K562 (cell line): ENCODE measurements around the gene CTSW. TPM values are rescaled to one million over a fixed set of nuclear protein-coding genes. Genes with fewer than 3 reads are reported as not detected.

Experiments used
- ATAC-seq: fragments of 200-7000 bp; cut with Tn5 transposase; 3 replicates; pipeline ENCODE4 v1.9.1; 2020; ENCODE audit warnings: moderate library complexity
- BruUV-seq: library from RNA; stranded (reverse); fragments of 400-500 nt; replicated peaks from 2 replicates; lab custom pipeline; 2021; lab: Mats Ljungman, UMichigan
- CTCF ChIA-PET: fragments of 300-600 bp; formaldehyde crosslinking; extraction: SDS; loops from one replicate; lab custom pipeline; 2021; ENCODE audit warnings: low intra/inter-chr PET ratio; lab: Yijun Ruan, JAX
- POLR2A ChIA-PET: fragments of 300-600, 350-650 bp; sonication (Branson Sonifier 250); formaldehyde crosslinking; extraction: SDS; loops from one replicate; lab custom pipeline; 2021; ENCODE audit warnings: antibody characterized with exemption, inconsistent platforms; lab: Yijun Ruan, JAX
- DNase-seq, 4 experiments: peaks; one replicate each; pipeline versions ENCODE4 v3.0.0 to v3.0.0-alpha.2; 2011 to 2018; ENCODE audit warnings: low spot score in 3 of 4, mixed read lengths in 3 of 4; ENCODE audit errors: extremely low read depth in 1 of 4
- FAIRE-seq: peaks from 2 replicates; lab custom pipeline; 2011; peaks lifted over from hg19 to GRCh38; lab: Jason Lieb, UNC
- H2AFZ ChIP-seq: 2 replicates; pipeline ENCODE4 v1.6.0; 2011; ENCODE audit warnings: low read depth, low read length, control low read depth, inconsistent platforms
- H3K27ac ChIP-seq: fragments of 200-600 bp; 3 replicates; pipeline ENCODE4 v1.8.0; 2011; ENCODE audit warnings: low read depth, mild to moderate bottlenecking, control low read depth, inconsistent platforms, low read length, moderate library complexity, mixed read lengths; ENCODE audit errors: extremely low read depth
- H3K27me3 ChIP-seq, 2 experiments: fragments of 300-600 bp in 1 of 2; 2 replicates in 1 of 2; 3 replicates in 1 of 2; pipeline versions ENCODE4 v1.6.0 to v1.8.0; 2011; ENCODE audit warnings: inconsistent platforms in 2 of 2, low read length in 2 of 2, mild to moderate bottlenecking in 1 of 2, mixed read lengths in 1 of 2, moderate library complexity in 1 of 2; ENCODE audit not compliant: control insufficient read depth in 2 of 2, insufficient read depth in 2 of 2
- H3K36me3 ChIP-seq: fragments of 300-600 bp; 3 replicates; pipeline ENCODE4 v1.8.0; 2011; ENCODE audit warnings: mild to moderate bottlenecking, low read length, inconsistent platforms; ENCODE audit not compliant: control insufficient read depth, insufficient read depth
- H3K4me1 ChIP-seq, 2 experiments: fragments of 200-600 bp in 1 of 2; replicated peaks in 1 of 2; 2 replicates in 1 of 2; 3 replicates in 1 of 2; pipeline versions ENCODE4 v1.5.1 to v1.8.0; 2011; ENCODE audit warnings: inconsistent platforms in 2 of 2, low read length in 2 of 2, mild to moderate bottlenecking in 1 of 2, mixed read lengths in 1 of 2, moderate library complexity in 1 of 2; ENCODE audit not compliant: control insufficient read depth in 2 of 2, insufficient read depth in 2 of 2
- H3K4me2 ChIP-seq: 2 replicates; pipeline ENCODE4 v1.6.1; 2011; ENCODE audit warnings: low read length, control low read depth, inconsistent platforms, mixed read lengths; ENCODE audit not compliant: insufficient read depth
- H3K4me3 ChIP-seq: fragments of 200-600 bp; sonication (generic), shearing (Covaris generic); 2 replicates; pipeline ENCODE4 v1.5.1; 2016; ENCODE audit warnings: control low read depth, inconsistent platforms
- H3K79me2 ChIP-seq: fragments of 200-600 bp; 3 replicates; pipeline ENCODE4 v1.8.0; 2011; ENCODE audit warnings: low read length, inconsistent platforms; ENCODE audit not compliant: control insufficient read depth, insufficient read depth
- H3K9ac ChIP-seq, 2 experiments: 2 replicates each; pipeline versions ENCODE4 v1.6.0 to v1.6.1; 2011; ENCODE audit warnings: low read depth in 2 of 2, low read length in 2 of 2, control low read depth in 1 of 2, inconsistent platforms in 1 of 2, mild to moderate bottlenecking in 1 of 2, mixed read lengths in 1 of 2; ENCODE audit not compliant: insufficient read depth in 1 of 2
- H3K9me1 ChIP-seq: one replicate; pipeline ENCODE4 v1.6.0; 2011; ENCODE audit warnings: inconsistent platforms, mild to moderate bottlenecking, low read length, moderate library complexity; ENCODE audit not compliant: control insufficient read depth, insufficient read depth
- H3K9me3 ChIP-seq: replicated peaks from 2 replicates; pipeline ENCODE4 v1.5.1; 2011; ENCODE audit warnings: low read depth, low read length, inconsistent platforms; ENCODE audit not compliant: control insufficient read depth, insufficient read depth
- H4K20me1 ChIP-seq: replicated peaks from 2 replicates; pipeline ENCODE4 v1.6.1; 2011; ENCODE audit warnings: low read length, inconsistent platforms, mixed read lengths; ENCODE audit not compliant: control insufficient read depth, insufficient read depth
- POLR2H ChIP-seq: IDR thresholded peaks from 2 replicates; pipeline ENCODE4 v1.6.1; 2016; ENCODE audit warnings: missing genetic modification characterization, low read depth, mild to moderate bottlenecking, control low read depth, missing compliant biosample characterization, moderate library complexity
- SMC3 ChIP-seq: conservative IDR thresholded peaks from 2 replicates; pipeline ENCODE4 v1.6.1; 2011; ENCODE audit warnings: low read depth, low read length, improper control_type of control experiment; ENCODE audit not compliant: insufficient read depth
- ZFPM2 ChIP-seq: fragments of 250-450 bp; sonication (Bioruptor Pico); IDR thresholded peaks from 2 replicates; pipeline ENCODE4 v1.5.1; 2022; ENCODE audit warnings: mild to moderate bottlenecking
- ZNF445 ChIP-seq: fragments of 250-450 bp; sonication (Bioruptor Pico); IDR thresholded peaks from 2 replicates; pipeline ENCODE4 v1.4.0; 2020; ENCODE audit warnings: low read depth, mild to moderate bottlenecking, moderate library complexity
- WGBS: fragments of 100-300 bp; shearing (Covaris generic); methylation state at CpG from one replicate; pipeline ENCODE4 v1.1.6; 2016; ENCODE audit warnings: low coverage, mixed read lengths; ENCODE audit not compliant: insufficient coverage; ENCODE audit errors: missing lambda C conversion rate; 5-methylcytosine and 5-hydroxymethylcytosine counted together
- in situ Hi-C: fragments of 300-500 bp; cut with MboI; formaldehyde crosslinking; loops from 4 replicates; pipeline ENCODE4 v1.15.0; 2018; ENCODE audit warnings: inconsistent platforms, mixed read lengths
- intact Hi-C: fragments of 100-400 bp; cut with micrococcal nuclease; formaldehyde crosslinking; loops from 2 replicates; pipeline ENCODE4 v1.14.2; 2022
- polyA plus RNA-seq, 8 experiments: library from polyadenylated mRNA; depleted of rRNA in 4 of 8; stranded (reverse) in 5 of 8; unstranded in 3 of 8; fragments of >200 nt; fragmentation: Nextera tagmentation in 2 of 8; fragmentation: Illumina TruSeq in 1 of 8; extraction: Ambion mirVana in 2 of 8; extraction: Trizol in 1 of 8; gene quantifications; 2 replicates each; pipeline versions ENCODE4 v1.2.1 to v1.2.3, GENCODE V29; 2011 to 2014; ENCODE audit warnings: inconsistent platforms in 1 of 8, missing spikeins in 1 of 8
- total RNA-seq, 7 experiments: library from RNA; depleted of rRNA in 6 of 7; stranded (reverse); fragments of >200 nt in 6 of 7; fragmentation: Illumina TruSeq in 2 of 7; extraction: Trizol in 2 of 7; gene quantifications; 2 replicates each; pipeline versions ENCODE4 v1.2.1 to v1.2.3, GENCODE V29; 2011 to 2021; ENCODE audit warnings: low replicate concordance in 1 of 7
- TF ChIP-seq, protein P1 (sequence below): sonication (generic); formaldehyde crosslinking; IDR thresholded peaks from 2 replicates; pipeline ENCODE4 v1.8.0; 2022; ENCODE audit warnings: mild to moderate bottlenecking, missing genetic modification reagents, borderline replicate concordance
- TF ChIP-seq, protein P2 (sequence below): sonication (generic); IDR thresholded peaks from 2 replicates; pipeline ENCODE4 v1.6.1; 2016
- TF ChIP-seq, protein P3 (sequence below): fragments of 450-650 bp; formaldehyde crosslinking; conservative IDR thresholded peaks from 2 replicates; pipeline ENCODE4 v1.4.0; 2022; ENCODE audit warnings: mild to moderate bottlenecking, missing genetic modification characterization
- TF ChIP-seq, protein P4 (sequence below): fragments of 450-650 bp; IDR thresholded peaks from 2 replicates; pipeline ENCODE4 v1.6.1; 2018; ENCODE audit not compliant: partially characterized antibody

The CTSW gene
- total and polyA plus RNA-seq, 9 of the 15 experiments (the other 6 are each of a cell fraction or from before 2014, with no cell fraction given): 0.04 TPM; not detected in 8

DNA sequence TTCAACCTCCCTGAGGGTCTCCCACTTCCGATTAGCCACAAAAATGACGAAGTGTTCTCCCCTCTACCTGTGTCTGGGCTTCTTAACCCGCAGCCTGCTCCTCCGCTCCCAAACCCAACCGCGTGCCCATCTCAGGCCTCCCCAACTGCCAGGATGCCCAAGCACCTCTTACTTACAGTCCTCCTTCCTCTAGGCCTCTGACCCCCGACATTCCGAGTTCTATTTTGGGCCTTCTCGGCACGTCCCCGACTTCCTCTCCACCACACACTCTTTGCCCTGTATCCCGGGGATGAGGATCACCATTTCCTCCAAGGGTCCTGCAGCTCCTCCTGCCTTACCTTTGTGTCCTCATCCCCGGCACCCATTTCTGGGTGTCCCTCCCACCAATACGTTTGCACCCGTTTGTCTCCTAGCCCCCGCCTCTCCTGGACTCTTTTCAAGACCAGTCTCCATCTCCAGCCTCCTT is 19.8 kb upstream of the CTSW start (continued):
- TF ChIP-seq, protein P1, sequence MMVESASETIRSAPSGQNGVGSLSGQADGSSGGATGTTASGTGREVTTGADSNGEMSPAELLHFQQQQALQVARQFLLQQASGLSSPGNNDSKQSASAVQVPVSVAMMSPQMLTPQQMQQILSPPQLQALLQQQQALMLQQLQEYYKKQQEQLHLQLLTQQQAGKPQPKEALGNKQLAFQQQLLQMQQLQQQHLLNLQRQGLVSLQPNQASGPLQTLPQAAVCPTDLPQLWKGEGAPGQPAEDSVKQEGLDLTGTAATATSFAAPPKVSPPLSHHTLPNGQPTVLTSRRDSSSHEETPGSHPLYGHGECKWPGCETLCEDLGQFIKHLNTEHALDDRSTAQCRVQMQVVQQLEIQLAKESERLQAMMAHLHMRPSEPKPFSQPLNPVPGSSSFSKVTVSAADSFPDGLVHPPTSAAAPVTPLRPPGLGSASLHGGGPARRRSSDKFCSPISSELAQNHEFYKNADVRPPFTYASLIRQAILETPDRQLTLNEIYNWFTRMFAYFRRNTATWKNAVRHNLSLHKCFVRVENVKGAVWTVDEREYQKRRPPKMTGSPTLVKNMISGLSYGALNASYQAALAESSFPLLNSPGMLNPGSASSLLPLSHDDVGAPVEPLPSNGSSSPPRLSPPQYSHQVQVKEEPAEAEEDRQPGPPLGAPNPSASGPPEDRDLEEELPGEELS (CRISPR knock-in tag): no peak
- TF ChIP-seq, protein P2, sequence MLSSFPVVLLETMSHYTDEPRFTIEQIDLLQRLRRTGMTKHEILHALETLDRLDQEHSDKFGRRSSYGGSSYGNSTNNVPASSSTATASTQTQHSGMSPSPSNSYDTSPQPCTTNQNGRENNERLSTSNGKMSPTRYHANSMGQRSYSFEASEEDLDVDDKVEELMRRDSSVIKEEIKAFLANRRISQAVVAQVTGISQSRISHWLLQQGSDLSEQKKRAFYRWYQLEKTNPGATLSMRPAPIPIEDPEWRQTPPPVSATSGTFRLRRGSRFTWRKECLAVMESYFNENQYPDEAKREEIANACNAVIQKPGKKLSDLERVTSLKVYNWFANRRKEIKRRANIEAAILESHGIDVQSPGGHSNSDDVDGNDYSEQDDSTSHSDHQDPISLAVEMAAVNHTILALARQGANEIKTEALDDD: no peak

DNA sequence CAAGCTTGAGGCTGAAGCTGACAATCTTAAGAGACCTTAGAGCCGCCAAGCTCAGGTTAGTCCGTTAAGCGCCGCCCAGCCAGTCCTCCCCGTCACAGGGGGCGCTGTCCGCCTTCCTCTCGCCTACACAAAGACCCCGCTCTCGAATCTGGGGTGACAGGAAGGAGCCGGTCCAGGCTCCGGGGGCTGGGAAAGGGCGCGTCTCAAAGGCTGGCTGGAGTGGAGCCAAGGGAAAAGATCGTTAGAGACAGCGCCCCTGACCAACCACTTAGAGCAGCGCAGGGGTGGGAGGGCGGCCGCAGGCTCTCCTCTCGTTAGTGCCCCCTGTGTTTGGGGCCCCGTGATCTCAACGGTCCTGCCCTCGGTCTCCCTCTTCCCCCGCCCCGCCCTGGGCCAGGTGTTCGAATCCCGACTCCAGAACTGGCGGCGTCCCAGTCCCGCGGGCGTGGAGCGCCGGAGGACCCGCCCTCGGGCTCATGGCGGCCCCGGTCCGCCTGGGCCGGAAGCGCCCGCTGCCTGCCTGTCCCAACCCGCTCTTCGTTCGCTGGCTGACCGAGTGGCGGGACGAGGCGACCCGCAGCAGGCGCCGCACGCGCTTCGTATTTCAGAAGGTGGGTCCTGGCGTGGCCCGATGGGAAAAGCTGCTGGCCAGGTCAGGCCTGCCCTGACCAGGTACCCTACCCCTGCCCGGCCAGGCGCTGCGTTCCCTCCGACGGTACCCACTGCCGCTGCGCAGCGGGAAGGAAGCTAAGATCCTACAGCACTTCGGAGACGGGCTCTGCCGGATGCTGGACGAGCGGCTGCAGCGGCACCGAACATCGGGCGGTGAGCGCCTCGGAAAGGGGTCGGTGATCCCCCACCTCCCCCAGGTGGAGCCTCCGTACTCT is 19.1 kb upstream of the CTSW start, which contains the start of gene MUS81:
MUS81 (plus strand) TSS at position 156 of the 887 bp plus-strand sequence; CDS start at position 477, 321 bp downstream.
- Histone ChIP-seq H3K9me3 (no peaks in the 10 kb centered on the region), H3K36me3 (peaks cover 57% of the 10 kb centered on the region), H3K4me1 (peaks cover 14 to 76% of the 10 kb centered on the region in 2 experiments), H3K9me1 (peaks cover 9% of the 10 kb centered on the region), H3K27ac (peak within 1 kb of the TSS; percentile 96), H3K79me2 (peaks cover 51% of the 10 kb centered on the region), H4K20me1 (peaks cover 19% of the 10 kb centered on the region), H2AFZ (peak within 1 kb of the TSS; percentile 69), H3K4me2 (peak within 1 kb of the TSS; percentile 95), H3K9ac (peak within 1 kb of the TSS; percentile 99 to 100), H3K4me3 (peak within 1 kb of the TSS; percentile 95), H3K27me3 (no peaks in the 10 kb centered on the region; a peak in 1 of 5 replicates)
- POLR2A ChIA-PET: interaction anchor here (0.6 to 5.6 kb wide), 31 partner anchors 8 to 787 kb away, joined by 3 to 151 read pairs (median 4); partner anchors contain the start of genes AP5B1, BANF1, CCDC85B and EIF1AD
- FAIRE-seq: peak; percentile 94
- TSS peak; percentile 42 for BruUV-seq
- peak; percentile 68 for ATAC-seq
- under 1% methylated on average over 72 of the region's 78 CpGs for WGBS
- intact Hi-C loops (loop anchor here (1.0 kb wide), 1 partner anchor 28 kb away; the partner anchor contains the start of gene FIBP), in situ Hi-C loops (no loop called here)
- peak; percentile 84 to 99 (median 90) for DNase-seq
- CTCF ChIA-PET: interaction anchor here (0.7 to 0.9 kb wide), 2 partner anchors 25 to 28 kb away, joined by 3 to 4 read pairs; partner anchors contain the start of gene FIBP
- TF ChIP-seq ZFPM2 (no peak), POLR2H (tag) (0 out of 2 replicates have a peak, but pooled peaks have one; percentile 35), ZNF445 (CRISPR knock-in tag) (0 out of 2 replicates have a peak, but pooled peaks have one; percentile 63), SMC3 (no peak; the same call in 1 of the 2 replicates)
- TF ChIP-seq, protein P3, sequence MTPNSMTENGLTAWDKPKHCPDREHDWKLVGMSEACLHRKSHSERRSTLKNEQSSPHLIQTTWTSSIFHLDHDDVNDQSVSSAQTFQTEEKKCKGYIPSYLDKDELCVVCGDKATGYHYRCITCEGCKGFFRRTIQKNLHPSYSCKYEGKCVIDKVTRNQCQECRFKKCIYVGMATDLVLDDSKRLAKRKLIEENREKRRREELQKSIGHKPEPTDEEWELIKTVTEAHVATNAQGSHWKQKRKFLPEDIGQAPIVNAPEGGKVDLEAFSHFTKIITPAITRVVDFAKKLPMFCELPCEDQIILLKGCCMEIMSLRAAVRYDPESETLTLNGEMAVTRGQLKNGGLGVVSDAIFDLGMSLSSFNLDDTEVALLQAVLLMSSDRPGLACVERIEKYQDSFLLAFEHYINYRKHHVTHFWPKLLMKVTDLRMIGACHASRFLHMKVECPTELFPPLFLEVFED (CRISPR knock-in tag): 0 out of 2 replicates have a peak, but pooled peaks have one; percentile 2
- TF ChIP-seq, protein P4, sequence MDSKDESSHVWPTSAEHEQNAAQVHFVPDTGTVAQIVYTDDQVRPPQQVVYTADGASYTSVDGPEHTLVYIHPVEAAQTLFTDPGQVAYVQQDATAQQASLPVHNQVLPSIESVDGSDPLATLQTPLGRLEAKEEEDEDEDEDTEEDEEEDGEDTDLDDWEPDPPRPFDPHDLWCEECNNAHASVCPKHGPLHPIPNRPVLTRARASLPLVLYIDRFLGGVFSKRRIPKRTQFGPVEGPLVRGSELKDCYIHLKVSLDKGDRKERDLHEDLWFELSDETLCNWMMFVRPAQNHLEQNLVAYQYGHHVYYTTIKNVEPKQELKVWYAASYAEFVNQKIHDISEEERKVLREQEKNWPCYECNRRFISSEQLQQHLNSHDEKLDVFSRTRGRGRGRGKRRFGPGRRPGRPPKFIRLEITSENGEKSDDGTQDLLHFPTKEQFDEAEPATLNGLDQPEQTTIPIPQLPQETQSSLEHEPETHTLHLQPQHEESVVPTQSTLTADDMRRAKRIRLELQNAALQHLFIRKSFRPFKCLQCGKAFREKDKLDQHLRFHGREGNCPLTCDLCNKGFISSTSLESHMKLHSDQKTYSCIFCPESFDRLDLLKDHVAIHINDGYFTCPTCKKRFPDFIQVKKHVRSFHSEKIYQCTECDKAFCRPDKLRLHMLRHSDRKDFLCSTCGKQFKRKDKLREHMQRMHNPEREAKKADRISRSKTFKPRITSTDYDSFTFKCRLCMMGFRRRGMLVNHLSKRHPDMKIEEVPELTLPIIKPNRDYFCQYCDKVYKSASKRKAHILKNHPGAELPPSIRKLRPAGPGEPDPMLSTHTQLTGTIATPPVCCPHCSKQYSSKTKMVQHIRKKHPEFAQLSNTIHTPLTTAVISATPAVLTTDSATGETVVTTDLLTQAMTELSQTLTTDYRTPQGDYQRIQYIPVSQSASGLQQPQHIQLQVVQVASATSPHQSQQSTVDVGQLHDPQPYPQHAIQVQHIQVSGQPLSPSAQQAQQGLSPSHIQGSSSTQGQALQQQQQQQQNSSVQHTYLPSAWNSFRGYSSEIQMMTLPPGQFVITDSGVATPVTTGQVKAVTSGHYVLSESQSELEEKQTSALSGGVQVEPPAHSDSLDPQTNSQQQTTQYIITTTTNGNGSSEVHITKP: peak; percentile 56
